Prostate gland (tissue), 2 donors: ENCODE results near the gene MDFIC. TPM values are rescaled to one million over a fixed set of nuclear protein-coding genes. Genes with fewer than 3 reads are reported as not detected.

Experiments
- DNase-seq: peaks from one replicate; pipeline ENCODE4 v3.0.0-alpha.2; 2019; ENCODE audit warnings: low spot score
- H3K27ac ChIP-seq, 2 donors: fragments of 200-600 bp; sonication (generic); 2 replicates each; pipeline ENCODE4 v1.5.1; 2017 to 2019
- H3K27me3 ChIP-seq: fragments of 200-600 bp; sonication (generic); replicated peaks from 2 replicates; pipeline ENCODE4 v1.5.1; 2019; ENCODE audit not compliant: insufficient read depth
- H3K36me3 ChIP-seq, 2 donors: fragments of 200-600 bp; sonication (generic); 1 replicate in 1 of 2; 2 replicates in 1 of 2; pipeline versions ENCODE4 v1.5.1 to v1.8.1; 2017 to 2019
- H3K4me1 ChIP-seq: fragments of 200-600 bp; sonication (generic); replicated peaks from 2 replicates; pipeline ENCODE4 v1.5.1; 2019
- H3K4me3 ChIP-seq, 2 donors: fragments of 200-600 bp; sonication (generic); 2 replicates each; pipeline ENCODE4 v1.5.1; 2017 to 2019
- H3K9me3 ChIP-seq: fragments of 200-600 bp; sonication (generic); 2 replicates; pipeline ENCODE4 v1.5.1; 2017
- POLR2A ChIP-seq: fragments of 450-650 bp; IDR thresholded peaks from one replicate; pipeline ENCODE4 v1.6.1; 2016; ENCODE audit warnings: antibody characterized with exemption, mild to moderate bottlenecking
- POLR2AphosphoS5 ChIP-seq: sonication (generic); formaldehyde crosslinking; IDR thresholded peaks from one replicate; pipeline ENCODE4 v1.6.1; 2017; ENCODE audit warnings: antibody characterized with exemption
- WGBS: methylation state at CpG from one replicate; pipeline ENCODE4 v1.1.5; 2018; 5-methylcytosine and 5-hydroxymethylcytosine counted together
- intact Hi-C: fragments of 100-400 bp; cut with DNase I; formaldehyde crosslinking; loops from one replicate; pipeline ENCODE4 v1.14.2; 2022
- total RNA-seq, 2 donors: library from RNA; depleted of rRNA; stranded (reverse); fragments of >200 nt; gene quantifications; one replicate each; pipeline ENCODE4 v1.1.0, GENCODE V29; 2016
- TF ChIP-seq, protein P1 (sequence below), 4 experiments: fragments of 200-600 bp in 2 of 4; fragments of 450-650 bp in 2 of 4; sonication (generic) in 2 of 4; IDR thresholded peaks; 1 replicate in 3 of 4; 2 replicates in 1 of 4; pipeline ENCODE4 v1.5.1; 2016 to 2019; ENCODE audit warnings: antibody characterized with exemption in 4 of 4, mild to moderate bottlenecking in 2 of 4, moderate library complexity in 2 of 4

Gene MDFIC
- total RNA-seq, 2 donors from 2014 or later, result 17.2 to 24.8 TPM

- TF ChIP-seq POLR2AphosphoS5 (no peak), POLR2A (no peak)
- TF ChIP-seq, protein P1, sequence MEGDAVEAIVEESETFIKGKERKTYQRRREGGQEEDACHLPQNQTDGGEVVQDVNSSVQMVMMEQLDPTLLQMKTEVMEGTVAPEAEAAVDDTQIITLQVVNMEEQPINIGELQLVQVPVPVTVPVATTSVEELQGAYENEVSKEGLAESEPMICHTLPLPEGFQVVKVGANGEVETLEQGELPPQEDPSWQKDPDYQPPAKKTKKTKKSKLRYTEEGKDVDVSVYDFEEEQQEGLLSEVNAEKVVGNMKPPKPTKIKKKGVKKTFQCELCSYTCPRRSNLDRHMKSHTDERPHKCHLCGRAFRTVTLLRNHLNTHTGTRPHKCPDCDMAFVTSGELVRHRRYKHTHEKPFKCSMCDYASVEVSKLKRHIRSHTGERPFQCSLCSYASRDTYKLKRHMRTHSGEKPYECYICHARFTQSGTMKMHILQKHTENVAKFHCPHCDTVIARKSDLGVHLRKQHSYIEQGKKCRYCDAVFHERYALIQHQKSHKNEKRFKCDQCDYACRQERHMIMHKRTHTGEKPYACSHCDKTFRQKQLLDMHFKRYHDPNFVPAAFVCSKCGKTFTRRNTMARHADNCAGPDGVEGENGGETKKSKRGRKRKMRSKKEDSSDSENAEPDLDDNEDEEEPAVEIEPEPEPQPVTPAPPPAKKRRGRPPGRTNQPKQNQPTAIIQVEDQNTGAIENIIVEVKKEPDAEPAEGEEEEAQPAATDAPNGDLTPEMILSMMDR (IDR thresholded peaks at IDR 0.05), result no peak
- Histone ChIP-seq H3K4me3 (no peak overlapping the region), H3K27me3 (no peaks in the 10 kb centered on the region), H3K4me1 (no peaks in the 10 kb centered on the region), H3K9me3 (no peaks in the 10 kb centered on the region), H3K27ac (no peak overlapping the region), H3K36me3 (no peaks in the 10 kb centered on the region)
- no peak for DNase-seq
- WGBS, result 96% methylated on average over 3 of the region's 3 CpGs
- intact Hi-C loops, result no loop called here
Measured at GRCh38 chr7:114972567-114972966, 50.7 kb downstream of the MDFIC start.

DNA sequence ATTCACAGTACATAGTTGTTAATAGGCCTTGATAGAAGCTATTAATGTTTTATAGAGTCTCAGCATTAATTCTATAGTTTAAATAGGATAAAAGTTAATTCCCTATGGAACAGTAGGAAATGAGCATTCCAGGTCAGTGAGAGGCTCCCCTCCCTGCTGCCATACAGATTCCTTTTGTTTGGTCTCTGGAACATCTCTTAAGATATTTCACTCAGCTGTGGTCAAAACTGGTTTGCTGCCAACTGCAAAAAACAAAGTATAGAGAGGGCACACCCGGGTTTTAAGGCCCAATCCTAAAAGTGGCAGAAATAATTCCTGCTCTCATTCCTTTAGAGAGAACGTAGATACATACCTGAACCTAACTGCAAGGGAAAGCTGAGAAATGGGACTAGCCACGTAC is 51.3 kb downstream of the MDFIC start:
- no peak overlapping the region for H3K4me3 ChIP-seq
- H3K4me1 ChIP-seq, result no peaks in the 10 kb centered on the region
- H3K27ac ChIP-seq, result no peak overlapping the region
- WGBS, result 76% methylated on average over 3 of the region's 3 CpGs
- H3K9me3 ChIP-seq, result no peaks in the 10 kb centered on the region
- intact Hi-C loops, result no loop called here
- DNase-seq, result no peak
- no peaks in the 10 kb centered on the region for H3K27me3 ChIP-seq
- TF ChIP-seq POLR2AphosphoS5 (no peak), POLR2A (no peak)
- TF ChIP-seq, protein P1 (IDR thresholded peaks at IDR 0.05), result no peak
- no peaks in the 10 kb centered on the region for H3K36me3 ChIP-seq

- intact Hi-C loops, result no loop called here
- H3K36me3 ChIP-seq, result no peaks in the 10 kb centered on the region
- H3K27me3 ChIP-seq, result no peaks in the 10 kb centered on the region
- H3K4me1 ChIP-seq, result no peaks in the 10 kb centered on the region
- TF ChIP-seq POLR2A, result no peak
- TF ChIP-seq POLR2AphosphoS5, result no peak
- H3K9me3 ChIP-seq, result no peaks in the 10 kb centered on the region
- 68% methylated on average over 2 of the region's 2 CpGs for WGBS
- no peak overlapping the region for H3K27ac ChIP-seq
- no peak for DNase-seq
- no peak overlapping the region for H3K4me3 ChIP-seq
Measured at GRCh38 chr7:114975401-114975800, 53.5 kb downstream of the MDFIC start.

GRCh38 chr7:114976666-114977065 is 54.8 kb downstream of the MDFIC start:
- no peak overlapping the region for H3K27ac ChIP-seq
- H3K9me3 ChIP-seq, result no peaks in the 10 kb centered on the region
- intact Hi-C loops, result no loop called here
- no peak overlapping the region for H3K4me3 ChIP-seq
- H3K4me1 ChIP-seq, result no peaks in the 10 kb centered on the region
- no peak for DNase-seq
- WGBS, result 95% methylated on average over 4 of the region's 4 CpGs
- no peaks in the 10 kb centered on the region for H3K36me3 ChIP-seq
- TF ChIP-seq POLR2AphosphoS5 (no peak), POLR2A (no peak)
- TF ChIP-seq, protein P1 (IDR thresholded peaks at IDR 0.05), result no peak
- no peaks in the 10 kb centered on the region for H3K27me3 ChIP-seq

DNA sequence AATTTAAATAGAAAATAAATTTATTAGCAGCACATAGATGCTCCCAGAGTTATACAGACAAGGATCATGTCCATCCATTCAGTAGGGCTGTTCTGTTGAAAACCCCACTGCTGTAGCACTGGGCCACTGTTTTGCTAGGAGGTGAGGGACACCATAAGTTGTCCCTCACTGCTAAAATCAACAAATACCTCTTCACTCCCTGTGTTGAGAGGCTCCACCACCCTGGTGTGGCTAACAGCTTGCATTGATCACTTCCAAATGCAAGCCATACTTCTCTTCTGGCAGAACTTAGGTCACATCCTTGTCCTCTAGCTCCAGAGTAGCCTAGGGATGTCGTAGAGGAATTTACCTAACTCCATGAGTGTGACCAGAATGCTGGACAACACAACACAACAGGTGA is 55.4 kb downstream of the MDFIC start:
- no peaks in the 10 kb centered on the region for H3K27me3 ChIP-seq
- H3K4me1 ChIP-seq, result no peaks in the 10 kb centered on the region
- H3K27ac ChIP-seq, result no peak overlapping the region
- TF ChIP-seq POLR2AphosphoS5 (no peak), POLR2A (no peak)
- TF ChIP-seq, protein P1 (IDR thresholded peaks at IDR 0.05), result no peak
- intact Hi-C loops, result no loop called here
- no peak for DNase-seq
- H3K36me3 ChIP-seq, result no peaks in the 10 kb centered on the region
- WGBS, result 97% methylated on average over 1 of the region's 1 CpG
- H3K9me3 ChIP-seq, result no peaks in the 10 kb centered on the region
- no peak overlapping the region for H3K4me3 ChIP-seq
